Measurements from ENCODE around the gene ZNF205. TPM values are rescaled to one million over a fixed set of nuclear protein-coding genes. Genes with fewer than 3 reads are reported as not detected.

ZNF205 gene
- total and polyA plus RNA-seq, 10 of the 15 experiments (the other 5 are each of a cell fraction or from before 2014, with no cell fraction given), result 0.26 to 1.5 (median 0.78) TPM; not detected in 2

DNA sequence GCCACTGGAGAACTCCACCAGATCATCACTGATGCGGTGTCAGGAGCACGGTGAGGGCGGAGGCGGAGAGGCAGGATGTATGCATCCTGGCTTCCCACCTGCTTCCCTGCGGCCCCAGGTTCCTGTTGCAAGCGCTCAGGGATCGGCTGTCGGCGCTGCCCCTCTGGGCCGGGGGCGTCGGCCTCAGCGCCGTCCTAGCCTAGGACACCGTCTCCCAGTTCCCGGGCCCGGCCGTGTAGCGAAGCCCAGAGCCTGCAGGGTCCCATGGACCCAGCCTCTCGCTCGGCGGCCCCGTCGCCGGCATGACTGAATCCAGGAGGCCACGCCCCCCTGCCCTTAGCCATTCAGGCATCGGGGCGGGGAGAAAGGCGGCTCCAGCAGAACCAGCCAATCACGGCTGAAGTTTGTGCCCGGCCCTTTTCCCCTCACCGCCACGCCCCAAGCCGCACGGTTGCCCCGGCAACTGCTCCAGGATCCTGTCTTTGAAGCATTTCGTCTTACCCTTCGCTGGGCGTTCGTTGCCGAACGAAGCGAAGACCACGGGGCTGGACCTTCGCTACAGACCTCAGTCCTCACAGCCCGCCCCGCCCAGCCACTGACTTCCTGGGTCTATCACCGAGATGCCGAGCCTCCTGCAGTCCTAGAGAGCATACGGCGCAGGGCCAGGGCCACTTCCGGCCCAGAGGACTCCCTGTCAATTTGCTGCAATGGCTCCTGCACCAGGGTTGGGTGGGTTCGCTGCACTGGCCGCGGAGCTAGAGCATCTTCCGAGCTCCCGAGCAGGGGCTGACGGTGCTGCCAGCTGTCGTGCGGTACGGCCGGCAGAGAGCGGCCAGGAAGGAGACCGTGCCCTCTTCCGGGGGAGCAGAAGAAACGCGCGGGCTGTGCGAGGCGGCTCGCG is 11.8 kb downstream of the ZNF205 start (continued):
- TF ChIP-seq, protein P1, sequence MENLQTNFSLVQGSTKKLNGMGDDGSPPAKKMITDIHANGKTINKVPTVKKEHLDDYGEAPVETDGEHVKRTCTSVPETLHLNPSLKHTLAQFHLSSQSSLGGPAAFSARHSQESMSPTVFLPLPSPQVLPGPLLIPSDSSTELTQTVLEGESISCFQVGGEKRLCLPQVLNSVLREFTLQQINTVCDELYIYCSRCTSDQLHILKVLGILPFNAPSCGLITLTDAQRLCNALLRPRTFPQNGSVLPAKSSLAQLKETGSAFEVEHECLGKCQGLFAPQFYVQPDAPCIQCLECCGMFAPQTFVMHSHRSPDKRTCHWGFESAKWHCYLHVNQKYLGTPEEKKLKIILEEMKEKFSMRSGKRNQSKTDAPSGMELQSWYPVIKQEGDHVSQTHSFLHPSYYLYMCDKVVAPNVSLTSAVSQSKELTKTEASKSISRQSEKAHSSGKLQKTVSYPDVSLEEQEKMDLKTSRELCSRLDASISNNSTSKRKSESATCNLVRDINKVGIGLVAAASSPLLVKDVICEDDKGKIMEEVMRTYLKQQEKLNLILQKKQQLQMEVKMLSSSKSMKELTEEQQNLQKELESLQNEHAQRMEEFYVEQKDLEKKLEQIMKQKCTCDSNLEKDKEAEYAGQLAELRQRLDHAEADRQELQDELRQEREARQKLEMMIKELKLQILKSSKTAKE (IDR thresholded peaks at IDR 0.05; ENCODE audit: low read depth, poor library complexity, severe bottlenecking), result no peak
- TF ChIP-seq HDAC6 (IDR thresholded peaks at IDR 0.05; ENCODE audit: unreplicated experiment) (no peak), SIN3A (IDR thresholded peaks at IDR 0.05; ENCODE audit: low read depth, low read length) (peak; percentile 92), ZNF207 (IDR thresholded peaks at IDR 0.05; ENCODE audit: borderline replicate concordance) (peak; percentile 34), ZSCAN29 (IDR thresholded peaks at IDR 0.05) (no peak), RAD21 (IDR thresholded peaks at IDR 0.05; ENCODE audit: insufficient read depth, low read depth, low read length) (no peak), MYC (IDR thresholded peaks at IDR 0.05; ENCODE audit: insufficient read depth, insufficient read length, insufficient replicate concordance, low read length, severe bottlenecking) (no peak), TBL1XR1 (IDR thresholded peaks at IDR 0.05; ENCODE audit: low read depth, low read length) (0 out of 2 replicates have a peak, but pooled peaks have one; percentile 36), NFYB (IDR thresholded peaks at IDR 0.05; ENCODE audit: insufficient read depth, low read depth, low read length) (peak; percentile 62; the same call in 1 of the 2 replicates), SUZ12 (IDR thresholded peaks at IDR 0.05; ENCODE audit: unreplicated experiment) (no peak), NR2F1 (conservative IDR thresholded peaks at IDR 0.05) (peak; percentile 40), EP300 (IDR thresholded peaks at IDR 0.05; ENCODE audit: borderline replicate concordance in 1 of 2, control insufficient read depth in 1 of 2, low read depth in 2 of 2, low read length in 2 of 2) (no peak), CBFB (IDR thresholded peaks at IDR 0.05; ENCODE audit: low read depth) (0 out of 2 replicates have a peak, but pooled peaks have one; percentile 5), PAX5 (IDR thresholded peaks at IDR 0.05; ENCODE audit: borderline replicate concordance, low read depth, low read length) (no peak; the same call in 1 of the 2 replicates), RCOR1 (conservative IDR thresholded peaks at IDR 0.05; ENCODE audit: low read depth, low read length) (no peak), ZNF274 (IDR thresholded peaks at IDR 0.05; ENCODE audit: insufficient read depth, insufficient read length) (no peak), WRNIP1 (IDR thresholded peaks at IDR 0.05; ENCODE audit: borderline replicate concordance, low read depth, low read length) (no peak), ATF7 (IDR thresholded peaks at IDR 0.05; ENCODE audit: low read depth) (no peak)
- TF ChIP-seq, protein P2, sequence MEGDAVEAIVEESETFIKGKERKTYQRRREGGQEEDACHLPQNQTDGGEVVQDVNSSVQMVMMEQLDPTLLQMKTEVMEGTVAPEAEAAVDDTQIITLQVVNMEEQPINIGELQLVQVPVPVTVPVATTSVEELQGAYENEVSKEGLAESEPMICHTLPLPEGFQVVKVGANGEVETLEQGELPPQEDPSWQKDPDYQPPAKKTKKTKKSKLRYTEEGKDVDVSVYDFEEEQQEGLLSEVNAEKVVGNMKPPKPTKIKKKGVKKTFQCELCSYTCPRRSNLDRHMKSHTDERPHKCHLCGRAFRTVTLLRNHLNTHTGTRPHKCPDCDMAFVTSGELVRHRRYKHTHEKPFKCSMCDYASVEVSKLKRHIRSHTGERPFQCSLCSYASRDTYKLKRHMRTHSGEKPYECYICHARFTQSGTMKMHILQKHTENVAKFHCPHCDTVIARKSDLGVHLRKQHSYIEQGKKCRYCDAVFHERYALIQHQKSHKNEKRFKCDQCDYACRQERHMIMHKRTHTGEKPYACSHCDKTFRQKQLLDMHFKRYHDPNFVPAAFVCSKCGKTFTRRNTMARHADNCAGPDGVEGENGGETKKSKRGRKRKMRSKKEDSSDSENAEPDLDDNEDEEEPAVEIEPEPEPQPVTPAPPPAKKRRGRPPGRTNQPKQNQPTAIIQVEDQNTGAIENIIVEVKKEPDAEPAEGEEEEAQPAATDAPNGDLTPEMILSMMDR (IDR thresholded peaks at IDR 0.05 in 2 of 3, conservative IDR thresholded peaks at IDR 0.05 in 1 of 3; ENCODE audit: control insufficient read depth in 2 of 3, extremely low read depth in 1 of 3, insufficient read depth in 1 of 3, low read depth in 3 of 3, low read length in 3 of 3), result peak; percentile 16 to 43 (median 30); a peak in 4 of 6 replicates
- TF ChIP-seq, protein P3, sequence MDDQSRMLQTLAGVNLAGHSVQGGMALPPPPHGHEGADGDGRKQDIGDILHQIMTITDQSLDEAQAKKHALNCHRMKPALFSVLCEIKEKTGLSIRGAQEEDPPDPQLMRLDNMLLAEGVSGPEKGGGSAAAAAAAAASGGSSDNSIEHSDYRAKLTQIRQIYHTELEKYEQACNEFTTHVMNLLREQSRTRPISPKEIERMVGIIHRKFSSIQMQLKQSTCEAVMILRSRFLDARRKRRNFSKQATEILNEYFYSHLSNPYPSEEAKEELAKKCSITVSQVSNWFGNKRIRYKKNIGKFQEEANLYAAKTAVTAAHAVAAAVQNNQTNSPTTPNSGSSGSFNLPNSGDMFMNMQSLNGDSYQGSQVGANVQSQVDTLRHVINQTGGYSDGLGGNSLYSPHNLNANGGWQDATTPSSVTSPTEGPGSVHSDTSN (IDR thresholded peaks at IDR 0.05; ENCODE audit: insufficient replicate concordance, low read depth, low read length), result peak; percentile 16

All from GM12878 (cell line).